ENCODE measurements around the gene ELK4. TPM values are rescaled to one million over a fixed set of nuclear protein-coding genes. Genes with fewer than 3 reads are reported as not detected.

Gene ELK4
- total RNA-seq, 1 donor from 2014 or later = 57.1 TPM

DNA sequence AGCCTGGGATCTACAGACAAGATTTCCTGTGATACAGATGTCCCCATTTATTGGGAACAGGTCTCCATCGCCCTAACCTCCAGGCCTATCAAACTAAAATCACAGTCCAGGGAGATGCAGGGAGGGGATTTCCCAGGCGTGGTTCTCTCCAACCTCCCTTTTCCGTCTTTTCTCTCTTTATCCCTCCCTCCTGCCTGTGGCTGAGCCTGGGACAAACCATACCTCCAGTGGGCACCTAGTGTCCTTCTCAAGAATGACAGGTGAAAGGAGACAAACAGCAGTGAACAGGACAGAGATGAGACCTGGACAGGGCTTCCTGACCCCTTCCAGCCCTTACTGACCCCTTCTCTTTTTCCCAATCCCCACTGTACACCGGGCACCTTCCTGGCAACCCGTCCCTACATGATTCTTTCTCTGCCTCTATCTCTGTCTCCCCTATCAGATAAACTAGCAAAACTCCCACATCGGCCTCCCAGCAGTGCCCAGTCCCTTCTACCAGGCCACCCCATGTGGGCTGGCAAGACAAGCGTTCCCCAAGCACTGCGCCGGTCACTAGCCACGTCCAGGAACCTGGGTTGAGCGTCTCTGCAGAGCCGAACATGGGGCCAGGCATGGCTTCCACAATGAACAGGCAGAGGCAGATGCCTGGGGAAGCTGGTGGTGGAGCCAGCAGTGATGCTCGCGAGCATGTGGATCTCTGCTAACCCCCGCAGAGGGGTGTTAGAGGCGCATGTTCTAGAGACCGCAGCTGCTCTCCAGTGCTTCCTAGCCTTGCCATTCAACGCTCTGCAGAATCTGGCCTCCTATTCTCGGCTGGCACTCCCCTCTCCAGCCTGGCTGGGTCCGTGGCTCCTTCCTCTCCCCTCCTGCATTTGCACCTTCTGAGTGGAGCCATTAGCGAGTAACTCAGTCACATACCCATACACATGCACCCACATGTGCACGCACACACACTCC, 54.7 kb downstream of the ELK4 start:
- TF ChIP-seq, protein P1, sequence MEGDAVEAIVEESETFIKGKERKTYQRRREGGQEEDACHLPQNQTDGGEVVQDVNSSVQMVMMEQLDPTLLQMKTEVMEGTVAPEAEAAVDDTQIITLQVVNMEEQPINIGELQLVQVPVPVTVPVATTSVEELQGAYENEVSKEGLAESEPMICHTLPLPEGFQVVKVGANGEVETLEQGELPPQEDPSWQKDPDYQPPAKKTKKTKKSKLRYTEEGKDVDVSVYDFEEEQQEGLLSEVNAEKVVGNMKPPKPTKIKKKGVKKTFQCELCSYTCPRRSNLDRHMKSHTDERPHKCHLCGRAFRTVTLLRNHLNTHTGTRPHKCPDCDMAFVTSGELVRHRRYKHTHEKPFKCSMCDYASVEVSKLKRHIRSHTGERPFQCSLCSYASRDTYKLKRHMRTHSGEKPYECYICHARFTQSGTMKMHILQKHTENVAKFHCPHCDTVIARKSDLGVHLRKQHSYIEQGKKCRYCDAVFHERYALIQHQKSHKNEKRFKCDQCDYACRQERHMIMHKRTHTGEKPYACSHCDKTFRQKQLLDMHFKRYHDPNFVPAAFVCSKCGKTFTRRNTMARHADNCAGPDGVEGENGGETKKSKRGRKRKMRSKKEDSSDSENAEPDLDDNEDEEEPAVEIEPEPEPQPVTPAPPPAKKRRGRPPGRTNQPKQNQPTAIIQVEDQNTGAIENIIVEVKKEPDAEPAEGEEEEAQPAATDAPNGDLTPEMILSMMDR (IDR thresholded peaks at IDR 0.05; ENCODE audit: unreplicated experiment) = no peak
- H3K4me1 Mint-ChIP-seq (ENCODE audit: unreplicated experiment) = peaks cover 27% of the 10 kb centered on the region
- DNase-seq (ENCODE audit: low spot score) = no peak
- no peaks in the 10 kb centered on the region for H3K36me3 Mint-ChIP-seq (ENCODE audit: low read depth, unreplicated experiment)
- no peak overlapping the region for H3K27ac Mint-ChIP-seq (ENCODE audit: unreplicated experiment)
- H3K27me3 Mint-ChIP-seq (ENCODE audit: unreplicated experiment) = peaks cover 7% of the 10 kb centered on the region
- H3K4me3 Mint-ChIP-seq (ENCODE audit: unreplicated experiment) = no peak overlapping the region
- H3K9me3 Mint-ChIP-seq (ENCODE audit: unreplicated experiment) = no peaks in the 10 kb centered on the region

DNA sequence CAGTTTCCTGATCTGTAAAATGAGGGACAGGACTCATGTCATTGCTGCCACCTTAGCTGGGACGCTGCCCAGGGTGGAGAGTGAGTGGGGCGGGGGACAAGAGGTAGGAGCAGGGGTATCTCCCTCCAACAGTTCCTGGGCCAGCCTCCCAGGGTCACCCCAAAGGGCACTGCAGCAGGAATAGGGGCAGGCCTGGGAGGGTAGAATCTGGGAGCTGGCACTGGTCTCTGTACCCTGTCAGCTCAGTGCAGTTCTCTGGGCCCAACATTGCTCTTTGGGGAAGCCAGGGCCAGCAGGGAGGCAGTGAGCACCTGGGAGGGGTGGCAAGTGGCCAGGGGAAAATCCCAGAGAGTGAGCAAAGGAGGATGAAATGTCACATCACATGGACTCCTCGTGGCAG, 55.8 kb downstream of the ELK4 start:
- Mint-ChIP-seq H3K27ac (ENCODE audit: unreplicated experiment) (no peak overlapping the region), H3K9me3 (ENCODE audit: unreplicated experiment) (no peaks in the 10 kb centered on the region), H3K27me3 (ENCODE audit: unreplicated experiment) (peaks cover 13% of the 10 kb centered on the region), H3K4me3 (ENCODE audit: unreplicated experiment) (no peak overlapping the region), H3K36me3 (ENCODE audit: low read depth, unreplicated experiment) (no peaks in the 10 kb centered on the region), H3K4me1 (ENCODE audit: unreplicated experiment) (peaks cover 18% of the 10 kb centered on the region)
- TF ChIP-seq, protein P1 (IDR thresholded peaks at IDR 0.05; ENCODE audit: unreplicated experiment) = no peak
- no peak for DNase-seq (ENCODE audit: low spot score)

DNA sequence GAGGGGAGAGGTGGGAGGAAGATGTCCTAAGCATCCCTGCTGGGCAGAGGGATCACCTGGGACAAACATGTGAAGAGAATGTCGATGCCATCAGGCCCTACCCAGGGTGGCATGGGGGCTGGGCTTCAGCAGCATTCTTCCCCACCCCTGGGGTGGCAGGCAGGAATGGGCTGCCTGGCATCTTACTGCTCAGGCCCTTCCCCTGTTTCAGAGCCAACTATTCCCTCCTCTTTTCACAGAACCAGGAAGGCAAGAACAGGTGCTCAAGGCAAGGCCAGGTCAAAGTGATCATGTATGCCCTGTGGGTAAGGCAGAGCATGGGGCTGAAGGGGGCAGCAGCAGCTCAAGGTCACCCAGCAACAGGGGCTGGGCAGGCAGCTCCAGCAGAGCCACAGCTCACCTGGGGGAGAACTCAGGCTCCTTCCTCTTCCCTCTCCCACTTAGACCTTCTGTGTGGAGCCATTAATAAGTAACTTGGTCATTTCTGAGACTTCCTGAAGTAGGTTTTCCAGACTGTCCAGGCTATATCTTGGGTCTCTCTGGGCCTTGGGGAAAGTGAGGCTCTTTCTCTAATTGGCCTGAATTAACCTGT, 56.4 kb downstream of the ELK4 start:
- Mint-ChIP-seq H3K4me1 (ENCODE audit: unreplicated experiment) (peaks cover 18% of the 10 kb centered on the region), H3K9me3 (ENCODE audit: unreplicated experiment) (no peaks in the 10 kb centered on the region), H3K27me3 (ENCODE audit: unreplicated experiment) (peaks cover 14% of the 10 kb centered on the region), H3K4me3 (ENCODE audit: unreplicated experiment) (no peak overlapping the region), H3K27ac (ENCODE audit: unreplicated experiment) (no peak overlapping the region), H3K36me3 (ENCODE audit: low read depth, unreplicated experiment) (no peaks in the 10 kb centered on the region)
- no peak for DNase-seq (ENCODE audit: low spot score)
- TF ChIP-seq, protein P1 (IDR thresholded peaks at IDR 0.05; ENCODE audit: unreplicated experiment) = no peak

DNA sequence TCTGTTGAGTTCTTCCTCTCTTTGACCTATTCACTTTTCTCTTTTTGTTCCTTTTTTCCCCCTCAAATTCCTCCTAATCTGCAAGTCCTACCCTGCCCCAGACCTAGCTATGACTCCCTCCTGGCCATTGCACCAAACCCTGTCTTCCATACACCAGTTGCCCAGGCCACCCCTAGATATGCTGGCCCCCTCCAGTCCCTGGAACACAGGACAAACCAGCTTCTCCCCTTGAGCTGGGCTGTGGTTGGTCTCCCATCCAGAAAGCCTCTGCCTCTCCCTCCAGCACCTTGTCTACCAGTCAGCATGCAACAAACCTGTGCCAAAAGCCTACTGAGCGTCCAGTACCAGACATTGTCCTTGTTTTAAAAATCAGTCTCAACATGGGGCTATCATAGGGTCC, 59.4 kb downstream of the ELK4 start:
- Mint-ChIP-seq H3K4me1 (ENCODE audit: unreplicated experiment) (peaks cover 8% of the 10 kb centered on the region), H3K36me3 (ENCODE audit: low read depth, unreplicated experiment) (no peaks in the 10 kb centered on the region), H3K9me3 (ENCODE audit: unreplicated experiment) (no peaks in the 10 kb centered on the region), H3K27me3 (ENCODE audit: unreplicated experiment) (peaks cover 18% of the 10 kb centered on the region), H3K4me3 (ENCODE audit: unreplicated experiment) (no peak overlapping the region), H3K27ac (ENCODE audit: unreplicated experiment) (no peak overlapping the region)
- TF ChIP-seq, protein P1 (IDR thresholded peaks at IDR 0.05; ENCODE audit: unreplicated experiment) = no peak
- DNase-seq (ENCODE audit: low spot score) = no peak

DNA sequence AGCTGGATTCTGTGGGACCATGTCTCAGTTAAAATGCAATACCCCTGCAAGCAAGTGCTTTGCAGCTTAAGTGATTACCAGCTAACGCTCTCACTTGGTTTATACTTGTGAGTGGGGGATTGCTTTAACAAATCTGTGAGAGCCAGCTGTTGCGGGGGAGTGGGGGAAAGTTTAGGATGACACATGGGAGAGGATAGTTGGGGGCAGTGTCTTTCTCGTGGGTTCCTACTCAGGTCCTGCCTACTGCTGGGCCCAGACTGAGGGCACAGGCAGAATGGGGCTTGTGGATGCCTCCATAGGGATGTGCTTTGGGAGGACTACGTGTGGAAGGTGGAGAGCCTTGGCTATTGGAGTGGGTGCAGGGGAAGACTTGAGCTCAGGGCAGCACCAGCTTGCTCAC, 60.1 kb downstream of the ELK4 start:
- Mint-ChIP-seq H3K4me1 (ENCODE audit: unreplicated experiment) (peaks cover 8% of the 10 kb centered on the region), H3K27ac (ENCODE audit: unreplicated experiment) (no peak overlapping the region), H3K4me3 (ENCODE audit: unreplicated experiment) (no peak overlapping the region), H3K36me3 (ENCODE audit: low read depth, unreplicated experiment) (no peaks in the 10 kb centered on the region), H3K27me3 (ENCODE audit: unreplicated experiment) (peaks cover 22% of the 10 kb centered on the region), H3K9me3 (ENCODE audit: unreplicated experiment) (no peaks in the 10 kb centered on the region)
- DNase-seq (ENCODE audit: low spot score) = no peak
- TF ChIP-seq, protein P1 (IDR thresholded peaks at IDR 0.05; ENCODE audit: unreplicated experiment) = no peak

Data from endothelial cell (in vitro differentiated cells).